OCI-LY3 (cell line): ENCODE data around the gene GRID1.

ENCODE experiments used
- EZH2phosphoT487 ChIP-seq: fragments of 200-600 bp; shearing (Covaris generic); IDR thresholded peaks from 2 replicates; pipeline ENCODE4 v1.6.1; 2018; ENCODE audit warnings: antibody characterized with exemption, mixed run types, low read depth
- TF ChIP-seq, protein P1 (sequence below): fragments of 200-600, 300-600 bp; sonication (generic); IDR thresholded peaks from 2 replicates; pipeline ENCODE4 v1.5.1; 2014; ENCODE audit warnings: antibody characterized with exemption, low read length, low read depth

DNA sequence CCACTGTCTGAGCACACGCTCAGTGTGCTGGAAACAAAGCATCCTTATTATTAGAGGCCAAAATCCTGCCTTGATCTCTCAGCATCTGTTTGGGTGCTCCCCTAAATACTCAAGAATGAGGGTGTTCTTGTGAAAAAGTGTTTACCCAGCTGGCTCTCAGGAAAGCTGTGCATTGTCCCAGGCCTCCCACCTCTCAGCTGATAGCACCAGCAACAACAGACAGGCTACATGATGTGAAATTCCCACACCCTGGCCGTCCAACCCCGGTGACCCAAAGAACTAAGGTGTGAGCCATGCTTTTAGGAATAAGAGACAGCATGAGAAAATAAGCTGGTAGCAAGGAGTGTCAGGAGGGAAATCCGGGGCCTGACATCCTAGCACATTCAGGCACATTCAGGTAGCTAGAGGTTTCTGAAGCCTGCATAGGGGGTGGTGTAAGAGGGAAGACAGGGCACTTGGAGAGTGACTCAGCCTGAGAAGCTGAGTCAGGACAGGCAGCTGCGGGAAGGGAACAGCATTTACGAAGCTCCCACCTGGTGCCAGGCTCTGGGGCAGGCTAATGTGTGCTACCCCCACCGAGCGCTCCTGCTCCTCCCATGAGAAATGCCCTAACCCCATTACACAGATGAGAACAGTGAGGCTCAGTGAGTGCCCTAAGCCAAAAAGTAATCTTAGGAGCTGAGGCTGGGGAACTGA, 205.6 kb downstream of the GRID1 start:
- TF ChIP-seq, protein P1, sequence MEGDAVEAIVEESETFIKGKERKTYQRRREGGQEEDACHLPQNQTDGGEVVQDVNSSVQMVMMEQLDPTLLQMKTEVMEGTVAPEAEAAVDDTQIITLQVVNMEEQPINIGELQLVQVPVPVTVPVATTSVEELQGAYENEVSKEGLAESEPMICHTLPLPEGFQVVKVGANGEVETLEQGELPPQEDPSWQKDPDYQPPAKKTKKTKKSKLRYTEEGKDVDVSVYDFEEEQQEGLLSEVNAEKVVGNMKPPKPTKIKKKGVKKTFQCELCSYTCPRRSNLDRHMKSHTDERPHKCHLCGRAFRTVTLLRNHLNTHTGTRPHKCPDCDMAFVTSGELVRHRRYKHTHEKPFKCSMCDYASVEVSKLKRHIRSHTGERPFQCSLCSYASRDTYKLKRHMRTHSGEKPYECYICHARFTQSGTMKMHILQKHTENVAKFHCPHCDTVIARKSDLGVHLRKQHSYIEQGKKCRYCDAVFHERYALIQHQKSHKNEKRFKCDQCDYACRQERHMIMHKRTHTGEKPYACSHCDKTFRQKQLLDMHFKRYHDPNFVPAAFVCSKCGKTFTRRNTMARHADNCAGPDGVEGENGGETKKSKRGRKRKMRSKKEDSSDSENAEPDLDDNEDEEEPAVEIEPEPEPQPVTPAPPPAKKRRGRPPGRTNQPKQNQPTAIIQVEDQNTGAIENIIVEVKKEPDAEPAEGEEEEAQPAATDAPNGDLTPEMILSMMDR: no peak
- TF ChIP-seq EZH2phosphoT487: no peak
